ENCODE data around the gene FHIT. TPM values are rescaled to one million over a fixed set of nuclear protein-coding genes. Genes with fewer than 3 reads are reported as not detected.

Gene FHIT
- total RNA-seq, 4 donors from 2014 or later = 5.0 to 15.3 (median 8.3) TPM

GRCh38 chr3:59927056-59927455, 1324.2 kb downstream of the FHIT start:
- 88 to 91% methylated on average over 3 of the region's 3 CpGs for WGBS, 2 donors
- TF ChIP-seq POLR2A (IDR thresholded peaks at IDR 0.05) (no peak), CTCF (IDR thresholded peaks at IDR 0.05) (no peak)
- intact Hi-C loops (cut with DNase I; ENCODE audit: low total_unique reads) = no loop called here
- DNase-seq (ENCODE audit: low spot score in 2 of 2) = no peak
- no peak overlapping the region for H3K4me3 ChIP-seq (ENCODE audit: low read depth, poor library complexity, severe bottlenecking)

DNA sequence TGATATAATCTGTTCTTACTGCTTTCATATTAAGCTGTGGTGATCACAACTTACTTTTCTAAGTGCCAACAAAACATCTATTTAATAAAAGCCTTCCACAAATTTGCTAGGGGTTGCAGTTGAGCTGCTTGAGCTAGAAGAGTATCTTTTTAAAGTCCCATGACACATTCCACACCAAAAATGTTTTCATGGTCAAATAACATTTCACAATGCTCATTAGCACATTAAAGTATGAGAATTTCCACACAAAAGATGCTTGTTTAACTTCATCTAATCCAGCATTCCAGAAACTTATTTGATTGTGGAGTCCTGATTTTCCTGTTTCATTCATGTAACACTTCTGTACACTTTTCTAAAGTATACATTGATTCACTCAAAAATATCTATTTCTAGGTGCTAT, 1325.3 kb downstream of the FHIT start:
- DNase-seq (ENCODE audit: low spot score in 2 of 2) = no peak
- no peak overlapping the region for H3K4me3 ChIP-seq (ENCODE audit: low read depth, poor library complexity, severe bottlenecking)
- intact Hi-C loops (cut with DNase I; ENCODE audit: low total_unique reads) = no loop called here
- TF ChIP-seq CTCF (IDR thresholded peaks at IDR 0.05) (no peak), POLR2A (IDR thresholded peaks at IDR 0.05) (no peak)

DNA sequence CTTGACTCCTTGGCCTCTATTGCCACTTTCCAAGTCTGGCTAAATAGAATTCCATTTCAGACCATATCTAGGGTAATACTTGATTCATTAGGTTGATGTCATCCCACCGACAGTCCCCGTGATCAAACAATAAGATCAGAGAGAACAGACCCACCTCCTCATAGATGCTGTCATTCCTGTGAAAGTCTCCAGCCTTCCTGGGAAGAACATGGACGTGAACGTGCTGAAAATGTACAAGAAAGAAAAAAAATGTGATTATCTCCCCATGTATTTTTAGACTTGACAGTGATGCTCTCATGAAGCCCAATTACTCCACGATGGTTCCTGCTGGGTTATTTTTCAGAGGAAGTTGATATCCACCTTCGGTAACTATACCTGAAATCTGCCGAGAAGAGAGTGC, 1329.1 kb downstream of the FHIT start:
- no peak overlapping the region for H3K4me3 ChIP-seq (ENCODE audit: low read depth, poor library complexity, severe bottlenecking)
- WGBS, 2 donors = 92 to 95% methylated on average over 7 of the region's 7 CpGs
- TF ChIP-seq CTCF (IDR thresholded peaks at IDR 0.05) (no peak), POLR2A (IDR thresholded peaks at IDR 0.05) (no peak)
- no peak for DNase-seq (ENCODE audit: low spot score in 2 of 2)
- intact Hi-C loops (cut with DNase I; ENCODE audit: low total_unique reads) = no loop called here

DNA sequence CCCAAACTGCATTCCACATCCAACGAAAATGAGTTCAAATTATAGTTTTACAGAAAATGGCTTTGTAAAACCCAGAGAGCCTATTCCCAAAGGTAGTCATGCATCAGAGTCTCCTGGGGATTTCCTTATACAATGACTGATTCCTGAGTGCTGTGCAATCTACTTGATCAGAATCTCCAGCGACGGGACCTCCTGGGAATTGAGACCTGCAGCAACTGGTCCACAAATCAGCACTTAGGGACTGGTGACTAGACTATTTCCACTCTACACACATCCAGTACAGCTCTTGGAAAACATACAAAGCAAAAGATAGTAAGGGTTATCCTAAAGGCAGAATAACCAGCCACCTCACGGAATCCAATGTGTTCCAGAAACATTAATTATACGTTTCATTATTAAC, 1330.4 kb downstream of the FHIT start:
- TF ChIP-seq POLR2A (IDR thresholded peaks at IDR 0.05) (no peak), CTCF (IDR thresholded peaks at IDR 0.05) (no peak)
- DNase-seq (ENCODE audit: low spot score in 2 of 2) = no peak
- no peak overlapping the region for H3K4me3 ChIP-seq (ENCODE audit: low read depth, poor library complexity, severe bottlenecking)
- intact Hi-C loops (cut with DNase I; ENCODE audit: low total_unique reads) = no loop called here
- 88 to 89% methylated on average over 5 of the region's 5 CpGs for WGBS, 2 donors

DNA sequence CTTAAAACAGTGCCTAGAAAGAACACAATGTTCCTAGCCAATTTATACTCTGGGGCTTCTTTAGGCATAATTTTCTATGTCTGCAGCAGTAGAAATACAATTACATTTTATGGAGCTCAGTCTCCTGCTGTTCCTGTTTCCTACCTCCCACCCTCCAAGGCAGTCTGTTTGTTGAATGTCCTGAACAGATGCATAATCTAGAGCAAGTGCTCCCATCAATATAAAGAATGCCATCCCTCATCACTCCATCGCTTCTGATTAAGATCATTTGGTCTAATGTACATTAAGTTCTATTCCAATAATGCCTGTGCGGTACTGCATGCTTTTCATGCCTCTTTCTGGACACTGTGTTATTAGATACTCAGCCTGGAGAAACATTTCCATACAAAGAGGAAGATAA, 1331.7 kb downstream of the FHIT start:
- WGBS, 2 donors = 82 to 83% methylated on average over 2 of the region's 2 CpGs
- DNase-seq (ENCODE audit: low spot score in 2 of 2) = no peak
- no peak overlapping the region for H3K4me3 ChIP-seq (ENCODE audit: low read depth, poor library complexity, severe bottlenecking)
- intact Hi-C loops (cut with DNase I; ENCODE audit: low total_unique reads) = no loop called here
- TF ChIP-seq CTCF (IDR thresholded peaks at IDR 0.05) = no peak
- no peak for TF ChIP-seq POLR2A (IDR thresholded peaks at IDR 0.05)

DNA sequence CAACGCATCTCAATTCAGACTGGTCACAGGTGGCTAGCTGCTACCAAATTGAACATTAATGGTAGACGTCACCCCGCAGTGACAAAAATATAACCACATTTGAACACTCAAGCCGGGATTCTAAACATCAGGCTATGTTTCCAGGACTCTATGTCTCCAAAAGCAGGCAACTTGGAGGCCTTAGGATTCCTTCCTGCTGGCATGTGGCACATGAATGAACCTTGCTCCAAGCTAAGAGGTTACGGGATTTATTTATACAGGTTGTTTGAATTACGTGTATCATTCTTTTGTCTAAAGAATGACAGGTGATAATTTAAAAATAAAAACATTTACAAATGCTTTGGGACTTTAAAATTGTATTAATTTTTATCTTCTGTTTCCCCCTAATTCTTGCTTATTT, 1337.0 kb downstream of the FHIT start:
- 81 to 88% methylated on average over 6 of the region's 6 CpGs for whole genome bisulfite sequencing, 2 donors
- intact Hi-C loops (cut with DNase I; ENCODE audit: low total_unique reads) = no loop called here

More for the DNA sequence above, 1337.0 kb downstream of the FHIT start:
- no peak for DNase-seq (ENCODE audit: low spot score in 2 of 2)
- H3K4me3 ChIP-seq (ENCODE audit: low read depth, poor library complexity, severe bottlenecking) = no peak overlapping the region
- TF ChIP-seq CTCF (IDR thresholded peaks at IDR 0.05) (no peak), POLR2A (IDR thresholded peaks at IDR 0.05) (no peak)
